Breast epithelium (tissue), 4 donors: ENCODE measurements around the gene RPUSD1. TPM values are rescaled to one million over a fixed set of nuclear protein-coding genes. Genes with fewer than 3 reads are reported as not detected.

Source experiments
- DNase-seq, 2 donors: peaks; one replicate each; pipeline ENCODE4 v3.0.0-alpha.2; 2019; ENCODE audit warnings: low spot score in 2 of 2
- H3K27ac ChIP-seq, 2 donors: fragments of 200-600 bp; sonication (generic) in 1 of 2; one replicate each; pipeline ENCODE4 v1.5.1; 2016 to 2019; ENCODE audit warnings: mild to moderate bottlenecking in 1 of 2
- H3K27me3 ChIP-seq, 2 donors: fragments of 200-600 bp; sonication (generic) in 1 of 2; one replicate each; pipeline versions ENCODE4 v1.5.1 to v1.6.0; 2017 to 2019; ENCODE audit warnings: control low read depth in 1 of 2, mild to moderate bottlenecking in 1 of 2
- H3K36me3 ChIP-seq: fragments of 200-600 bp; one replicate; pipeline ENCODE4 v1.5.1; 2019
- H3K4me1 ChIP-seq, 2 donors: fragments of 200-600 bp; sonication (generic); one replicate each; pipeline ENCODE4 v1.5.1; 2016 to 2019; ENCODE audit warnings: control low read depth in 1 of 2
- H3K4me3 ChIP-seq, 3 donors: fragments of 200-600 bp; sonication (generic); 1 replicate in 2 of 3; 2 replicates in 1 of 3; pipeline ENCODE4 v1.5.1; 2016 to 2019; ENCODE audit warnings: mild to moderate bottlenecking in 3 of 3, moderate library complexity in 2 of 3
- H3K9me3 ChIP-seq, 2 donors: fragments of 200-600 bp; sonication (generic) in 1 of 2; one replicate each; pipeline ENCODE4 v1.5.1; 2016 to 2019; ENCODE audit warnings: control low read depth in 1 of 2
- CTCF ChIP-seq, 3 donors: fragments of 450-650 bp; IDR thresholded peaks; one replicate each; pipeline ENCODE4 v1.5.1; 2016 to 2017; ENCODE audit warnings: antibody characterized with exemption in 3 of 3, mild to moderate bottlenecking in 3 of 3, moderate library complexity in 3 of 3
- POLR2A ChIP-seq: fragments of 450-650 bp; IDR thresholded peaks from one replicate; pipeline ENCODE4 v1.6.1; 2016; ENCODE audit warnings: antibody characterized with exemption, mild to moderate bottlenecking, moderate library complexity
- POLR2AphosphoS5 ChIP-seq, 3 donors: sonication (generic); formaldehyde crosslinking; IDR thresholded peaks; one replicate each; pipeline ENCODE4 v1.6.1; 2017; ENCODE audit warnings: antibody characterized with exemption in 3 of 3
- intact Hi-C: fragments of 100-400 bp; cut with DNase I; formaldehyde crosslinking; loops from one replicate; pipeline ENCODE4 v1.15.1; 2023; ENCODE audit warnings: low total_unique reads
- total RNA-seq, 3 donors: library from RNA; depleted of rRNA; stranded (reverse); fragments of >200 nt; gene quantifications; one replicate each; pipeline ENCODE4 v1.1.0, GENCODE V29; 2016

The RPUSD1 gene
- total RNA-seq, 3 donors from 2014 or later, result 13.1 to 18.4 (median 16.1) TPM

- intact Hi-C loops, result loop anchor here (2.0 kb wide), 1 partner anchor 67 kb away; no protein-coding TSS in a partner anchor
- H3K9me3 ChIP-seq, result no peaks in the 10 kb centered on the region
- no peak overlapping the region for H3K27ac ChIP-seq
- DNase-seq, result no peak
- TF ChIP-seq POLR2AphosphoS5 (IDR thresholded peaks at IDR 0.05), result no peak
- TF ChIP-seq CTCF (IDR thresholded peaks at IDR 0.05), result no peak
- no peak for TF ChIP-seq POLR2A
- peaks cover 0 to 3% of the 10 kb centered on the region in 2 donors for H3K4me1 ChIP-seq
- peaks cover 10 to 47% of the 10 kb centered on the region in 2 donors for H3K27me3 ChIP-seq
- no peak overlapping the region for H3K4me3 ChIP-seq
- no peaks in the 10 kb centered on the region for H3K36me3 ChIP-seq
Measured at GRCh38 chr16:783404-784161, 4.6 kb downstream of the RPUSD1 start.

GRCh38 chr16:782766-783403 lies 5.3 kb downstream of the RPUSD1 start:
- peaks cover 0 to 3% of the 10 kb centered on the region in 2 donors for H3K4me1 ChIP-seq
- no peak for TF ChIP-seq POLR2A
- H3K4me3 ChIP-seq, result peak overlapping the region in 1 of 3 donors; percentile 45
- no peak for DNase-seq
- no peaks in the 10 kb centered on the region for H3K9me3 ChIP-seq
- peaks cover 10 to 52% of the 10 kb centered on the region in 2 donors for H3K27me3 ChIP-seq
- intact Hi-C loops, result no loop called here
- H3K27ac ChIP-seq, result no peak overlapping the region
- no peaks in the 10 kb centered on the region for H3K36me3 ChIP-seq

DNA sequence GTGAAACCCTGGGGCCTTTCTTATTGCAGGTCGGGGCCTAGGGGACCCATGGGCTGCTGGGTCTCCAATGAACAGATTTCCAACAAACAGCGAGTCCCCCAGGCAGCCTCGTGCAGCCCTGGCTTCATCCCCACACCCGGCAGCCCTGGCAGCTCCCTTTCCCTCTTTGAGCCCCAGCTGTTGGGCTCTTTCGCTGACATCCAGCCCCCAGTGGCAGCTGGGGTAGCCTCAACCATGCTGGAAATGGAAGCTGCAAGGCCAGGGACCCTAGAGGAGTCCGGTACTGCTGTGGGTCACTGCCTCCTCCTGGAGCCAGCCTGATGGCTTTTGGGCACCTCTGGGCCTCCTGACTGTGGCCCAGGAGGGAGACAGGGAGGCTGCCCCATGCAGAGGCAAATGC lies 5.9 kb downstream of the RPUSD1 start:
- intact Hi-C loops, result no loop called here
- DNase-seq, result no peak
- peaks cover 10 to 52% of the 10 kb centered on the region in 2 donors for H3K27me3 ChIP-seq

DNA sequence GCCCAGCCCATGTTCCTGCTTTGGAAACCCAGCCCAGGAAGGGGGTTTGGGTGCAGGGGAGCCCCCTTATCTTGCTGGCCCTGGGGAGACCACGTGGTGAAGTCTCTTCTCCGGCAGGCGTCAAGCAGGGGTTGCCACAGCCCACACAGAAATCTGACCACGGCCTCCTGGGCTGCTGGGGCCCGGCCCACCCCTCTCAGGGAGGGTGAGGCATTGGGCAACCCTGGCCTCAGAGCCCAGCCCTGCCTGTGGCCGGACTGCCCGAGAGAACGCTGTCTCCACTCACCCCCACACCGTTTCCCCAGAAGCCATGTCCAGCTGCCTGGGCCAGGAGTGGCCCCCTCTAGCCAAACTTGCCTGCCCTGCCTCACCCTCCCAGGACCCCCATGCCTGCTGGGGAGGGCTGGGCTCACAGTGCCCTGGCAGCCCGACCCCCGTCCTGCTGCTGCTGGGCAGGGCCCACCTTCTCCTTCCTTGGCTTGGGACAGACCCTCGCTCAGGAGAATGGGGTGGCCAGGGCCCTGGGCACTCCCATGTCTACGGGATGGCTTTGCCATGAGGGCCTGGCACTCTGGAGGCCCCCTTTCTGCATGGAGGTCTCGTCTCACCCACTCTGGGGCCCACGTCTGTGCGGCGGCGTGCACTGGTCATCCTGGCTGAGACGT lies 6.7 kb downstream of the RPUSD1 start:
- H3K27ac ChIP-seq, result no peak overlapping the region
- no peaks in the 10 kb centered on the region for H3K36me3 ChIP-seq
- intact Hi-C loops, result no loop called here
- H3K4me1 ChIP-seq, result no peaks in the 10 kb centered on the region
- no peak overlapping the region for H3K4me3 ChIP-seq
- H3K27me3 ChIP-seq, result peaks cover 10 to 52% of the 10 kb centered on the region in 2 donors
- no peaks in the 10 kb centered on the region for H3K9me3 ChIP-seq
- TF ChIP-seq CTCF (IDR thresholded peaks at IDR 0.05), result no peak
- TF ChIP-seq POLR2A, result no peak
- TF ChIP-seq POLR2AphosphoS5 (IDR thresholded peaks at IDR 0.05), result no peak
- no peak for DNase-seq

More for the DNA sequence above, 5.9 kb downstream of the RPUSD1 start:
- no peaks in the 10 kb centered on the region for H3K36me3 ChIP-seq
- no peak for TF ChIP-seq POLR2AphosphoS5 (IDR thresholded peaks at IDR 0.05)
- TF ChIP-seq POLR2A, result no peak
- no peak for TF ChIP-seq CTCF (IDR thresholded peaks at IDR 0.05)
- no peaks in the 10 kb centered on the region for H3K9me3 ChIP-seq
- no peak overlapping the region for H3K27ac ChIP-seq
- peaks cover 0 to 2% of the 10 kb centered on the region in 2 donors for H3K4me1 ChIP-seq
- H3K4me3 ChIP-seq, result peak overlapping the region in 1 of 3 donors; percentile 45

GRCh38 chr16:780296-780695 lies 7.9 kb downstream of the RPUSD1 start:
- TF ChIP-seq CTCF (IDR thresholded peaks at IDR 0.05) (no peak), POLR2A (no peak), POLR2AphosphoS5 (IDR thresholded peaks at IDR 0.05) (no peak)
- no peak overlapping the region for H3K4me3 ChIP-seq
- DNase-seq, result no peak
- no peak overlapping the region for H3K27ac ChIP-seq
- intact Hi-C loops, result no loop called here
- peaks cover 10 to 52% of the 10 kb centered on the region in 2 donors for H3K27me3 ChIP-seq
- H3K36me3 ChIP-seq, result no peaks in the 10 kb centered on the region
- no peaks in the 10 kb centered on the region for H3K4me1 ChIP-seq
- H3K9me3 ChIP-seq, result no peaks in the 10 kb centered on the region
